Gastrocnemius medialis (tissue), 4 donors: ENCODE results near the gene PTGIS.

ENCODE experiments used
- POLR2A ChIP-seq, 2 donors: fragments of 450-650 bp; IDR thresholded peaks; one replicate each; pipeline ENCODE4 v1.6.1; 2017; ENCODE audit warnings: antibody characterized with exemption in 2 of 2, mild to moderate bottlenecking in 2 of 2, moderate library complexity in 2 of 2
- TF ChIP-seq, protein P1 (sequence below), 5 experiments: fragments of 450-650 bp in 3 of 5; fragments of 200-600 bp in 2 of 5; sonication (generic) in 2 of 5; IDR thresholded peaks in 4 of 5; conservative IDR thresholded peaks in 1 of 5; 1 replicate in 4 of 5; 2 replicates in 1 of 5; pipeline ENCODE4 v1.5.1; 2016 to 2019; ENCODE audit warnings: antibody characterized with exemption in 5 of 5, mild to moderate bottlenecking in 3 of 5, moderate library complexity in 3 of 5

DNA sequence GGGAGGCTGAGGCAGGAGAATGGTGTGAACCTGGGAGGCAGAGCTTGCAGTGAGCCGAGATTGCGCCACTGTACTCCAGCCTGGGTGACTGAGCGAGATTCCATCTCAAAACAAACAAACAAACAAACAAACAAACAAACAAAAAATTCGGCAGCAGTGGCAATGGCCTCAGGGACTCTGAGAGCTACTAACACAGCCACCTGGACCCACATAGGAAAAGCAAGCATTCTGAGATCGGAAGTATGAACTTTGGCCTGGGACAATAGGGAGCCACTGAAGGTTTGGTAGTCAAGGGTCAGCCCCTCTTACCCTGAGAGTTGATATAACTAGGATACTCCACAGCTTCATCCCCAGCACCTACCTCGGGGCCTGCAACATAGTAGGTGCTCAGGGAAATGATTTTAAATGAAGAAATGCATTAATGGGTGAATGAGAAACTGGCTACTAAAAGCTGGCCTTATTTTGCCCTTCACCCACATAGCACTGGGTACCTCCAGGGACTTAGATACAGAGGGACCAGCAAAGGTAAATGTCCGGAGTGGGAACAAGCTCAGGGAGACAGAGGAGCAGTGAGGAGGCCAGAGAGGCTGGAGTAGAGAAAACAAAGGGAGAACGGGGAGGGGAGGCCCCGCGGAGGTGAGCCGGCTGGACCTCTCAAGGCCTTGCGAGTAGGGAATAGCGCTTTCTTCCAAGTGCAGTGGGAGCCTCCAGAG, 46.6 kb upstream of the PTGIS start:
- TF ChIP-seq, protein P1, sequence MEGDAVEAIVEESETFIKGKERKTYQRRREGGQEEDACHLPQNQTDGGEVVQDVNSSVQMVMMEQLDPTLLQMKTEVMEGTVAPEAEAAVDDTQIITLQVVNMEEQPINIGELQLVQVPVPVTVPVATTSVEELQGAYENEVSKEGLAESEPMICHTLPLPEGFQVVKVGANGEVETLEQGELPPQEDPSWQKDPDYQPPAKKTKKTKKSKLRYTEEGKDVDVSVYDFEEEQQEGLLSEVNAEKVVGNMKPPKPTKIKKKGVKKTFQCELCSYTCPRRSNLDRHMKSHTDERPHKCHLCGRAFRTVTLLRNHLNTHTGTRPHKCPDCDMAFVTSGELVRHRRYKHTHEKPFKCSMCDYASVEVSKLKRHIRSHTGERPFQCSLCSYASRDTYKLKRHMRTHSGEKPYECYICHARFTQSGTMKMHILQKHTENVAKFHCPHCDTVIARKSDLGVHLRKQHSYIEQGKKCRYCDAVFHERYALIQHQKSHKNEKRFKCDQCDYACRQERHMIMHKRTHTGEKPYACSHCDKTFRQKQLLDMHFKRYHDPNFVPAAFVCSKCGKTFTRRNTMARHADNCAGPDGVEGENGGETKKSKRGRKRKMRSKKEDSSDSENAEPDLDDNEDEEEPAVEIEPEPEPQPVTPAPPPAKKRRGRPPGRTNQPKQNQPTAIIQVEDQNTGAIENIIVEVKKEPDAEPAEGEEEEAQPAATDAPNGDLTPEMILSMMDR (IDR thresholded peaks at IDR 0.05 in 4 of 5, conservative IDR thresholded peaks at IDR 0.05 in 1 of 5), result no peak
- no peak for TF ChIP-seq POLR2A (IDR thresholded peaks at IDR 0.05)
